ENCODE measurements around the gene OR8G5.

Gene OR8G5

DNA sequence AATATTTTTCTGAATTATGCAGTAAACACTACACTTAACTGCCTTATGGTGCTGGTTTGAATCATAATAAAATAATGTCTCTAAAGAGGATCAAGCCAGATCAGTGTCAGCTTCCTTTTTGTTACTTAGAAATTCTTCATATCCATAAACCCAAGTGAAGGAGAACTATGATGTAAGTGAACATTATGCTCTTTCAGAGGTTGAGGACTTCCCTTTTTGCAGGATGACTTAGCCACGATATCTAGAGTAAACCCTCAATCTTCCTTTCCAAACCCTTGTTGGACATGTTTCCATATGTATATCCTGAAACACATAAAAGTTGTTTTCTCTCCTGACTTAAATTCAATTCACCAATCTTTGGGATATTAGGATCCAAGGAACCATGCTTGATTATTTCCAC lies 38.5 kb downstream of the OR8G5 start:
- TF ChIP-seq, protein P1, sequence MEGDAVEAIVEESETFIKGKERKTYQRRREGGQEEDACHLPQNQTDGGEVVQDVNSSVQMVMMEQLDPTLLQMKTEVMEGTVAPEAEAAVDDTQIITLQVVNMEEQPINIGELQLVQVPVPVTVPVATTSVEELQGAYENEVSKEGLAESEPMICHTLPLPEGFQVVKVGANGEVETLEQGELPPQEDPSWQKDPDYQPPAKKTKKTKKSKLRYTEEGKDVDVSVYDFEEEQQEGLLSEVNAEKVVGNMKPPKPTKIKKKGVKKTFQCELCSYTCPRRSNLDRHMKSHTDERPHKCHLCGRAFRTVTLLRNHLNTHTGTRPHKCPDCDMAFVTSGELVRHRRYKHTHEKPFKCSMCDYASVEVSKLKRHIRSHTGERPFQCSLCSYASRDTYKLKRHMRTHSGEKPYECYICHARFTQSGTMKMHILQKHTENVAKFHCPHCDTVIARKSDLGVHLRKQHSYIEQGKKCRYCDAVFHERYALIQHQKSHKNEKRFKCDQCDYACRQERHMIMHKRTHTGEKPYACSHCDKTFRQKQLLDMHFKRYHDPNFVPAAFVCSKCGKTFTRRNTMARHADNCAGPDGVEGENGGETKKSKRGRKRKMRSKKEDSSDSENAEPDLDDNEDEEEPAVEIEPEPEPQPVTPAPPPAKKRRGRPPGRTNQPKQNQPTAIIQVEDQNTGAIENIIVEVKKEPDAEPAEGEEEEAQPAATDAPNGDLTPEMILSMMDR (IDR thresholded peaks at IDR 0.05; ENCODE audit: low read depth, low read length, missing control alignments) = no peak
- H3K4me3 ChIP-seq (ENCODE audit: low read depth, low read length) = no peak overlapping the region
- DNase-seq (ENCODE audit: low read depth) = no peak

DNA sequence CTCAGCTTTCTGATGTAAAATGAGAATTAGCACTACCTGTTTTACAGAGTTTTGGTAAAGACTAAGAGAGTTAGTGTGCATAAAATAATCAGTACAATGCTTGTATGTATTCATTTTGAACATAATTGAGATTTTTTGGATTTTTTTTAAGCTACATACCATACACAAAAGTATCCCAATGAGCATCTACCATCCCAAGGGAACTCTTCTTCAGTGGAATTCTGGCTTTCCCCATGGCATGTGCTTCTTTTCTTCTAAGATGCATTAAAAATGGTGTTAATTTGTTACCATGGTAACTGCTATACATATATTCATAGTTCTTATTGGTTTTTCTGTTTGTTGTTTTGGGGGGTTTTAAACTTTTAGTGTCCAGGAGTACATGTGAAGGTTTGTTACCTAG lies 39.8 kb downstream of the OR8G5 start:
- no peak for DNase-seq (ENCODE audit: low read depth)
- TF ChIP-seq, protein P1 (IDR thresholded peaks at IDR 0.05; ENCODE audit: low read depth, low read length, missing control alignments) = no peak
- H3K4me3 ChIP-seq (ENCODE audit: low read depth, low read length) = no peak overlapping the region

DNA sequence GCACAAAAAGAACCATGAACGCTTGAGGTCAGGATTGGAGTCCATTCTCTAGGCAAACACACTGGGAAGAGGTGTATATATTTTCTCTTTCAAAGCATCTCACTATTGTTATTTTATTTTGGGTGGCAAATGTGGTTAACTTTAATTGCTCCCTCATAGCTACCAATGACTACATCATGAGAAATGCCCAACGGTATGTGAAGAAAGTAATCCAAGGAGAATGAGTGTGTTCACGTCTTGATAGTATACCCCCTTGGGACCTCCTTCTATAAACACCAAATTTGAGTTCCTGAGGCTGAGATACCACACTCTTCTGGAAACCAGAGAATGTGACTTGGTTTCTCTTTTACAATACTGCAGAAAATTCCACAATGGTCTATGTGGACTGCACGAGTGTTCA lies 41.7 kb downstream of the OR8G5 start:
- TF ChIP-seq, protein P1 (IDR thresholded peaks at IDR 0.05; ENCODE audit: low read depth, low read length, missing control alignments) = no peak
- H3K4me3 ChIP-seq (ENCODE audit: low read depth, low read length) = no peak overlapping the region
- no peak for DNase-seq (ENCODE audit: low read depth)

DNA sequence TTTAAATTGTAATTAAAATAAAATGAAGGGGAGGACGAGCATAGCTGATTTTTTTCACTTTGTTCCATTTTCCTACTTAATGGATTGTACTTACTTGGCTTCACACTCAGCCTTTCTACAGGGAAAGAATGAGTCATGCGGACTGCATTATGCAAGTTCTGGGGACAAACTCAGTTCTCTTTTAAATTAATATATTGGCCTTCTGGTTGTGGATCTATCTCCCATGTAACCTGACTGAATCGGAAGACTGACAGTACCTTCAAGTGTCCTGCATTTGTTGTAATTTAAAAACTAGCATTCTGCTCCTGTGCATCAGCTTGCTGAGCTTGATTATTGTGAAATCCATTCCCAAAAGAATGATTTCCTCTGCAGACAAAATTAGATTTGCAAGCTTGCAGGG lies 45.4 kb downstream of the OR8G5 start:
- TF ChIP-seq, protein P1 (IDR thresholded peaks at IDR 0.05; ENCODE audit: low read depth, low read length, missing control alignments) = no peak
- H3K4me3 ChIP-seq (ENCODE audit: low read depth, low read length) = no peak overlapping the region
- DNase-seq (ENCODE audit: low read depth) = no peak

DNA sequence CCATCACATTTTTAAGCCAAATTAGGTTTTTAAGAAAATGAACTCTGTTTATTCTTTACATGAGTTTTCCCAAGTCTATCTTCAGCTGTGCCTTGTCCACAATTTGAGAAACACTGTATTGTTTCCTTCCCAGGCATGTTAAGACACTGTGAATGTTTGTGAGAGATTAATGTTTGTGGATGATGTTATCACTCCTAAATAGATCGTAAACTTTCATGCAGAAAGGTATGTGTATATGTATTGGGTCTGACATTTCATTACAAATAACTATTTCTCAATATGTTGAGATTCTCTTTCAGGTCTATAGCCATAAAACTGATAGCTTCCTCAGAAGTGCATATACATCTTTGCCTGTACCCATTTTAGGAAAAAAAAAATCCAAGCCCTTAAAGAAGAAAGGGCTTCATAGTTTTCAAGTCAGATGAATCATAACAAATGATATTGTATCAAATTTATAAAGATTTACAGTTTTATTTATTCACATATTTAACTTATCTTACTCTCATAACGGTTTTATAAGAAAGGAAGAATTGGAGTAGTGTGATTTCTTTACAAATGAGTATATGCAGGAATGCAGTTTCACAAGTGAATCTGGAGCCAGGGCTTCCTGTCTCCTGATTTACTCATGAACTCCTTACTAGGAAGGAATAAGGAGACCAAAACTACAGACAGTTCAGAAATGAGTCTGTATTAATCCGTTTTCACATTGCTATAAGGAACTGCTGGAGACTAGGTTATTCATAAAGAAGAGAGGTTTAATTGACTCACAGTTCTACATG lies 46.4 kb downstream of the OR8G5 start:
- H3K4me3 ChIP-seq (ENCODE audit: low read depth, low read length) = no peak overlapping the region
- TF ChIP-seq, protein P1 (IDR thresholded peaks at IDR 0.05; ENCODE audit: low read depth, low read length, missing control alignments) = no peak
- DNase-seq (ENCODE audit: low read depth) = no peak

DNA sequence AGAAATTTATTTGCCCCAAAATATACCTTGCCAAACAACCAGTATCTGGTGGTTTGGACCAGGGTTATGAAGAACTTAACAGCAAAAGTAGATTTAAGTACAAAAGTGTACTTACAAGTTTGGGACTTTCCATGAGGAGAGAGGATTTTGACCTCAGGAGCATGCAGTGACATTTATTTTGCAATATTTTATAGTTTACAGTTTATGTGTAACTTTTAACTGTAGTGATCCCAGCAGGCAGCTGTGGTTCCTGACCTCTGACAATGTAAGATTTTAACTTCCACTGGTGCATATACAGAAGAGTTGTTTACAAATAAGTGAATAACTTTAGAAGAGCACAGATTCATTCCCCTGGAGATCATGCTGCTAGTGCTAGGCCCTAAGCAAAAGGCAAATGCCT lies 50.9 kb downstream of the OR8G5 start:
- TF ChIP-seq, protein P1 (IDR thresholded peaks at IDR 0.05; ENCODE audit: low read depth, low read length, missing control alignments) = no peak
- no peak for DNase-seq (ENCODE audit: low read depth)

DNA sequence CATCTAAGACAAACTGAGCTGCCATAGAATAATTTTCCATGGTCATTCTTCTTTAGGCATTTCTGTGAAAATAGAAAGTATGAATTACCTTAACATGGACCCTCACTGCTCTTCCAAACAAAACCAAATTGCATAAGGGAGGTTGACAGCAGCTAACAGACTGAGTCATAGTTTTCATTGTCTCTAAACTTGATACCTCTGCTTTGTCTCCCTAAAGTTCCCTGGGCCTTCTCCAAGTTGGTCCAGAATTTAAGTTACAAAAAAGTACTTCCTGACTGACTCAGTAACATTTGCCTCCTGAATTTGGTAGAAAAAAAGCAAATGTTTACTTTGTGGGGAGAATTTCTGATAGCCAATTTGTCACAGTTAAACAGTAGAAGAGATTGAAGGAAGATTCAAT lies 54.5 kb downstream of the OR8G5 start:
- no peak overlapping the region for H3K4me3 ChIP-seq (ENCODE audit: low read depth, low read length)
- TF ChIP-seq, protein P1 (IDR thresholded peaks at IDR 0.05; ENCODE audit: low read depth, low read length, missing control alignments) = no peak
- DNase-seq (ENCODE audit: low read depth) = no peak

More for the DNA sequence above, 50.9 kb downstream of the OR8G5 start:
- no peak overlapping the region for H3K4me3 ChIP-seq (ENCODE audit: low read depth, low read length)

Measured in GM12864 (cell line).